ENCODE data around the gene TAPBPL. TPM values are rescaled to one million over a fixed set of nuclear protein-coding genes. Genes with fewer than 3 reads are reported as not detected.

Gene TAPBPL
- total and polyA plus RNA-seq, 2 of the 13 experiments (the other 11 are each of a cell fraction or from before 2014, with no cell fraction given) = 10.0 to 14.5 TPM

DNA sequence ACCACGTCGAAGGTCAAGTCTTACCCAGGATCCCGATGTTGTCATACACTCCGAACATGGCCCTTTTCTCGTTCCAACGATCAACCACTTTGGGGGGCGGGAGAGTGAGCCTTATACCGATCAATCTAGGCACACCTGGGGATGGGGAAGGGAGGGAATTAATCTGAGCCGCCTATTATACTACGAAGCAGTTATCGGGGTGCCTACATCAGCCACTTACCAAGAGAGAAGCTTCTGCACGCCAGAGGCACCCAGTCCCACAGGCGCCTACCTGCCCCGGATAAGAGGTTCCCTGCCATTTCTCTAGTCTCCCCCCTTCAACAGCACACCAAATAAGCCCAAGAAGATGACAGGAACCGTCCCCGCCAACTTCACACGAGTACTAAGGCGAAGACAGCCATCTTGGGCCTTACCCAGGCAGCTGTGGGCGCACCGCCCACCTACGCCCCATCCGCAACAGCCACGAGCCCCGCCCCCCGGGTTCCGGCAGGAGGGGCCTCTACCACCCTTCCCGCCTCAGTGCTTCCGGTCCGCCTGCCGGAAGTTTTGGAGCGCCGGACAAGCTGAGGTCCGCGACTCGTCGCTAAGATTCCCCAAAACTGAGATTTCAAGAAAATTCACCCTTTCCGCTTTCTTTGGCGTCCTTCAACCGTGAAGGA, 41.1 kb downstream of the TAPBPL start, which contains the start of gene MRPL51 (continued):
- TF ChIP-seq ISL2 (CRISPR knock-in tag; IDR thresholded peaks at IDR 0.05) = no peak
- no peak for TF ChIP-seq LCORL (IDR thresholded peaks at IDR 0.05)
- TF ChIP-seq LCORL (CRISPR knock-in tag; IDR thresholded peaks at IDR 0.05) = peak; percentile 51; the same call in 1 of the 2 replicates
- TF ChIP-seq BHLHE40 (IDR thresholded peaks at IDR 0.05; ENCODE audit: low read length) = no peak
- no peak for TF ChIP-seq ZNF431 (CRISPR knock-in tag; IDR thresholded peaks at IDR 0.05; ENCODE audit: borderline replicate concordance, low read depth)
- TF ChIP-seq ZBTB20 (CRISPR knock-in tag; IDR thresholded peaks at IDR 0.05; ENCODE audit: borderline replicate concordance, low read depth) = no peak; the same call in 1 of the 2 replicates
- TF ChIP-seq, protein P1, sequence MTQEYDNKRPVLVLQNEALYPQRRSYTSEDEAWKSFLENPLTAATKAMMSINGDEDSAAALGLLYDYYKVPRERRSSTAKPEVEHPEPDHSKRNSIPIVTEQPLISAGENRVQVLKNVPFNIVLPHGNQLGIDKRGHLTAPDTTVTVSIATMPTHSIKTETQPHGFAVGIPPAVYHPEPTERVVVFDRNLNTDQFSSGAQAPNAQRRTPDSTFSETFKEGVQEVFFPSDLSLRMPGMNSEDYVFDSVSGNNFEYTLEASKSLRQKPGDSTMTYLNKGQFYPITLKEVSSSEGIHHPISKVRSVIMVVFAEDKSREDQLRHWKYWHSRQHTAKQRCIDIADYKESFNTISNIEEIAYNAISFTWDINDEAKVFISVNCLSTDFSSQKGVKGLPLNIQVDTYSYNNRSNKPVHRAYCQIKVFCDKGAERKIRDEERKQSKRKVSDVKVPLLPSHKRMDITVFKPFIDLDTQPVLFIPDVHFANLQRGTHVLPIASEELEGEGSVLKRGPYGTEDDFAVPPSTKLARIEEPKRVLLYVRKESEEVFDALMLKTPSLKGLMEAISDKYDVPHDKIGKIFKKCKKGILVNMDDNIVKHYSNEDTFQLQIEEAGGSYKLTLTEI (CRISPR knock-in tag; conservative IDR thresholded peaks at IDR 0.05) = no peak
- peak; percentile 88 for TF ChIP-seq ELF1 (CRISPR knock-in tag; IDR thresholded peaks at IDR 0.05)
- TF ChIP-seq CC2D1A (CRISPR knock-in tag; IDR thresholded peaks at IDR 0.05) = 0 out of 2 replicates have a peak, but pooled peaks have one; percentile 60
- TF ChIP-seq ZNF225 (CRISPR knock-in tag; IDR thresholded peaks at IDR 0.05) = no peak
- no peak for TF ChIP-seq DMAP1 (CRISPR knock-in tag; IDR thresholded peaks at IDR 0.05)
- 0 out of 2 replicates have a peak, but pooled peaks have one; percentile 41 for TF ChIP-seq ATF1 (CRISPR knock-in tag; IDR thresholded peaks at IDR 0.05)
- TF ChIP-seq JUND (CRISPR knock-in tag; IDR thresholded peaks at IDR 0.05) = no peak
- no peak for TF ChIP-seq ZNF17 (CRISPR knock-in tag; IDR thresholded peaks at IDR 0.05)
- TF ChIP-seq PHF20 (CRISPR knock-in tag; IDR thresholded peaks at IDR 0.05) = peak; percentile 92
- TF ChIP-seq ZBTB21 (CRISPR knock-in tag; IDR thresholded peaks at IDR 0.05) = no peak
- TF ChIP-seq CREB3 (CRISPR knock-in tag; IDR thresholded peaks at IDR 0.05) = no peak
- no peak for TF ChIP-seq CENPX (CRISPR knock-in tag; IDR thresholded peaks at IDR 0.05)
- no peak for TF ChIP-seq ZNF326 (CRISPR knock-in tag; IDR thresholded peaks at IDR 0.05; ENCODE audit: borderline replicate concordance)
- TF ChIP-seq ZNF883 (CRISPR knock-in tag; IDR thresholded peaks at IDR 0.05; ENCODE audit: not compliant biosample characterization) = peak; percentile 33
- TF ChIP-seq, protein P2, sequence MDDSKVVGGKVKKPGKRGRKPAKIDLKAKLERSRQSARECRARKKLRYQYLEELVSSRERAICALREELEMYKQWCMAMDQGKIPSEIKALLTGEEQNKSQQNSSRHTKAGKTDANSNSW (CRISPR knock-in tag; IDR thresholded peaks at IDR 0.05; ENCODE audit: borderline replicate concordance) = no peak
- TF ChIP-seq ZFP37 (CRISPR knock-in tag; IDR thresholded peaks at IDR 0.05; ENCODE audit: borderline replicate concordance) = 0 out of 2 replicates have a peak, but pooled peaks have one; percentile 11
- TF ChIP-seq NR2C2 (CRISPR knock-in tag; IDR thresholded peaks at IDR 0.05; ENCODE audit: borderline replicate concordance) = peak; percentile 80; the same call in 1 of the 2 replicates
- no peak for TF ChIP-seq NFYB (CRISPR knock-in tag; IDR thresholded peaks at IDR 0.05)
- peak; percentile 84 for TF ChIP-seq SP4 (CRISPR knock-in tag; IDR thresholded peaks at IDR 0.05)
- TF ChIP-seq ZFP41 (CRISPR knock-in tag; IDR thresholded peaks at IDR 0.05; ENCODE audit: borderline replicate concordance) = no peak
- TF ChIP-seq MIER3 (CRISPR knock-in tag; IDR thresholded peaks at IDR 0.05; ENCODE audit: borderline replicate concordance) = peak; percentile 63; the same call in 1 of the 2 replicates
- no peak for TF ChIP-seq ZNF510 (CRISPR knock-in tag; IDR thresholded peaks at IDR 0.05; ENCODE audit: low read depth)
- TF ChIP-seq TCF7 (IDR thresholded peaks at IDR 0.05; ENCODE audit: low read depth) = no peak
- peak; percentile 94 for TF ChIP-seq GATAD1 (CRISPR knock-in tag; IDR thresholded peaks at IDR 0.05)
- TF ChIP-seq ZNF724P (CRISPR knock-in tag; IDR thresholded peaks at IDR 0.05; ENCODE audit: borderline replicate concordance) = peak; percentile 53; the same call in 1 of the 2 replicates
- no peak for TF ChIP-seq PITX1 (CRISPR knock-in tag; IDR thresholded peaks at IDR 0.05)

Measured in HepG2 (cell line).